Sigmoid colon (tissue), 7 donors: ENCODE results near the gene KCTD19. TPM values are rescaled to one million over a fixed set of nuclear protein-coding genes. Genes with fewer than 3 reads are reported as not detected.
A peak's percentile ranks its signal among the peaks of the same experiment; 100 is the strongest.

ENCODE experiments used
- DNase-seq: peaks from one replicate; pipeline ENCODE4 v3.0.0-alpha.2; 2019
- H3K27ac ChIP-seq, 4 donors: fragments of 200-600 bp; sonication (generic); one replicate each; pipeline ENCODE4 v1.5.1; 2016 to 2019; ENCODE audit warnings: mild to moderate bottlenecking in 1 of 4
- H3K27me3 ChIP-seq, 3 donors: fragments of 200-600 bp; sonication (generic); one replicate each; pipeline ENCODE4 v1.5.1; 2019; ENCODE audit warnings: mild to moderate bottlenecking in 1 of 3
- H3K36me3 ChIP-seq, 4 donors: fragments of 200-600 bp; sonication (generic); one replicate each; pipeline ENCODE4 v1.5.1; 2016 to 2019
- H3K4me1 ChIP-seq, 4 donors: fragments of 200-600 bp; sonication (generic); one replicate each; pipeline ENCODE4 v1.5.1; 2017 to 2019
- H3K4me3 ChIP-seq, 4 donors: fragments of 200-600 bp; sonication (generic); one replicate each; pipeline ENCODE4 v1.5.1; 2017 to 2019; ENCODE audit warnings: mild to moderate bottlenecking in 2 of 4, moderate library complexity in 1 of 4
- H3K9me3 ChIP-seq, 4 donors: fragments of 200-600 bp in 3 of 4; sonication (generic) in 3 of 4; one replicate each; pipeline versions ENCODE4 v1.5.1 to v1.6.1; 2013 to 2019
- CTCF ChIP-seq, 4 experiments: fragments of 450-650 bp in 3 of 4; fragments of 200-600 bp in 1 of 4; IDR thresholded peaks; one replicate each; pipeline ENCODE4 v1.5.1; 2016 to 2019; ENCODE audit warnings: antibody characterized with exemption in 4 of 4, mild to moderate bottlenecking in 3 of 4, moderate library complexity in 2 of 4
- EP300 ChIP-seq, 4 donors: sonication (generic); formaldehyde crosslinking; IDR thresholded peaks; one replicate each; pipeline ENCODE4 v1.6.1; 2017; ENCODE audit warnings: antibody characterized with exemption in 4 of 4
- POLR2A ChIP-seq, 2 donors: fragments of 450-650 bp; IDR thresholded peaks; one replicate each; pipeline ENCODE4 v1.6.1; 2016; ENCODE audit warnings: antibody characterized with exemption in 2 of 2, mild to moderate bottlenecking in 2 of 2, moderate library complexity in 2 of 2
- POLR2AphosphoS5 ChIP-seq, 4 donors: sonication (generic); formaldehyde crosslinking; IDR thresholded peaks; one replicate each; pipeline ENCODE4 v1.6.1; 2017; ENCODE audit warnings: antibody characterized with exemption in 4 of 4
- WGBS, 2 donors: extraction: QIAGEN DNeasy Blood & Tissue Kit; methylation state at CpG; one replicate each; pipeline ENCODE4 v1.1.7; 2013; 5-methylcytosine and 5-hydroxymethylcytosine counted together
- intact Hi-C: fragments of 100-400 bp; cut with DNase I; formaldehyde crosslinking; loops from one replicate; pipeline ENCODE4 v1.15.1; 2023
- polyA plus RNA-seq, 3 donors: library from polyadenylated mRNA; stranded (reverse); fragments of 200-250 nt; gene quantifications; one replicate each; pipeline ENCODE4 v1.2.3, GENCODE V29; 2013
- total RNA-seq, 4 donors: library from RNA; depleted of rRNA; stranded (reverse); fragments of >200 nt; gene quantifications; one replicate each; pipeline ENCODE4 v1.1.0, GENCODE V29; 2016
- donor health status: healthy with polysubstance abuse.
- donor health status: Bipolar disorder and iron deficiency.
- donor health status: healthy.

KCTD19 gene
- total and polyA plus RNA-seq, 7 donors, result under 0.01 to 0.04 TPM; not detected in 5

- Histone ChIP-seq H3K27ac (no peak overlapping the region), H3K4me1 (no peaks in the 10 kb centered on the region), H3K27me3 (peaks cover 0 to 10% (median 0%) of the 10 kb centered on the region in 3 donors), H3K9me3 (no peaks in the 10 kb centered on the region), H3K4me3 (no peak overlapping the region), H3K36me3 (no peaks in the 10 kb centered on the region)
- 86 to 89% methylated on average over 9 of the region's 9 CpGs for WGBS, 2 donors
- no peak for TF ChIP-seq EP300 (IDR thresholded peaks at IDR 0.05)
- no peak for TF ChIP-seq POLR2A (IDR thresholded peaks at IDR 0.05)
- peak; percentile 40 for DNase-seq
- intact Hi-C loops, result no loop called here
Measured at GRCh38 chr16:67264277-67264676, 62.3 kb downstream of the KCTD19 start.

DNA sequence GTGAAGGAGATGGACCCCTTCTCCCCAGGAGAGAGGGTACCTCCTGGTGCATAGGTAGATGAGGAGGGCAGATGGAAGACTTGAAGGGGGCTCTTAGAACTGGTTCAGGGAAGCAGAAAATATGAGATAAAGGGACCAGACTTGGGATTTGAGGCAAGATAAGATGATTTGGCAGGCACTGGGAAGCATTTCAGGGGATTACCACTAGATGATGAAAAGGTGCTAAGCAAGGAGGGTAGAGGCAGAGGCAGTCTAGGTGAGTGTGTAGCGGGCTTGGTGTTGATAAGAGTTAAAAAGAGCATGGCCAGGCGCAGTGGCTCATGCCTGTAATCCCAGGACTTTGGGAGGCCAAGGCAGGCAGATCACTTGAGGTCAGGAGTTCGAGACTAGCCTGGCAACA is 63.3 kb downstream of the KCTD19 start:
- no peak for DNase-seq
- Histone ChIP-seq H3K27me3 (peaks cover 0 to 5% (median 0%) of the 10 kb centered on the region in 3 donors), H3K27ac (no peak overlapping the region), H3K4me1 (no peaks in the 10 kb centered on the region), H3K9me3 (no peaks in the 10 kb centered on the region), H3K36me3 (no peaks in the 10 kb centered on the region), H3K4me3 (no peak overlapping the region)
- TF ChIP-seq CTCF (IDR thresholded peaks at IDR 0.05) (no peak), POLR2A (IDR thresholded peaks at IDR 0.05) (no peak), POLR2AphosphoS5 (IDR thresholded peaks at IDR 0.05) (no peak), EP300 (IDR thresholded peaks at IDR 0.05) (no peak)
- 91 to 94% methylated on average over 3 of the region's 3 CpGs for WGBS, 2 donors
- intact Hi-C loops, result no loop called here

GRCh38 chr16:67260426-67261063 is 66.0 kb downstream of the KCTD19 start:
- no peak overlapping the region for H3K4me3 ChIP-seq
- TF ChIP-seq POLR2AphosphoS5 (IDR thresholded peaks at IDR 0.05), result no peak
- TF ChIP-seq POLR2A (IDR thresholded peaks at IDR 0.05), result no peak
- no peak for TF ChIP-seq EP300 (IDR thresholded peaks at IDR 0.05)
- no peak for TF ChIP-seq CTCF (IDR thresholded peaks at IDR 0.05)
- no peaks in the 10 kb centered on the region for H3K36me3 ChIP-seq
- no peak overlapping the region for H3K27ac ChIP-seq
- peak; percentile 55 for DNase-seq
- H3K27me3 ChIP-seq, result peaks cover 0 to 3% (median 0%) of the 10 kb centered on the region in 3 donors
- no peaks in the 10 kb centered on the region for H3K9me3 ChIP-seq
- intact Hi-C loops, result no loop called here
- 64 to 75% methylated on average over 4 of the region's 4 CpGs for WGBS, 2 donors
- H3K4me1 ChIP-seq, result no peaks in the 10 kb centered on the region

DNA sequence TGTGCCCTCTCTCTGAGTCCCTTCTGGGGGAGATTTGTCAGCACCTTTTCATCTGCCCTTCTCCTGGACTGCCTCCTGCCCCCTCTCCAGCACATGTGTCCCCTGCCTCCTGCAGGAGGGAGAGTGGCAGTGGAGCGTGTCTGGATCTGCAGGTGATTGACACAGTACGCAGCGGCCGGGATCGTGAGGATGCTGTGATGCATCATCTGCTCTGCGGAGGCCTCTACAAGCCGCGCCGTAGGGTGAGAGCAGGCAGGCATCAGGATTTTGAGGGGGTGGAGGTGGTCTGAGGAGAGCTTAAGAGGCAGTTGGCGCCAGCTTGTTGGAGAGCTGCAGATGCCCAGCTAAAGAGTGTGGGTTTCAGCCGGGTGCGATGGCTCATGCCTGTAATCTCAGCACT is 66.8 kb downstream of the KCTD19 start:
- WGBS, 2 donors, result 94 to 95% methylated on average over 12 of the region's 12 CpGs
- H3K36me3 ChIP-seq, result no peaks in the 10 kb centered on the region
- no peak overlapping the region for H3K4me3 ChIP-seq
- H3K27me3 ChIP-seq, result peaks cover 0 to 4% (median 2%) of the 10 kb centered on the region in 3 donors
- no peak overlapping the region for H3K27ac ChIP-seq
- no peaks in the 10 kb centered on the region for H3K4me1 ChIP-seq
- intact Hi-C loops, result no loop called here
- peak; percentile 58 for DNase-seq
- no peak for TF ChIP-seq CTCF (IDR thresholded peaks at IDR 0.05)
- TF ChIP-seq POLR2A (IDR thresholded peaks at IDR 0.05), result no peak
- no peaks in the 10 kb centered on the region for H3K9me3 ChIP-seq

- TF ChIP-seq POLR2A (IDR thresholded peaks at IDR 0.05) (no peak), EP300 (IDR thresholded peaks at IDR 0.05) (no peak), CTCF (IDR thresholded peaks at IDR 0.05) (no peak), POLR2AphosphoS5 (IDR thresholded peaks at IDR 0.05) (no peak)
- Histone ChIP-seq H3K4me1 (no peaks in the 10 kb centered on the region), H3K27me3 (peaks cover 5 to 16% (median 9%) of the 10 kb centered on the region in 3 donors), H3K4me3 (no peak overlapping the region), H3K9me3 (no peaks in the 10 kb centered on the region), H3K36me3 (no peaks in the 10 kb centered on the region), H3K27ac (no peak overlapping the region)
- intact Hi-C loops, result no loop called here
- DNase-seq, result peak; percentile 55
- WGBS, 2 donors, result 89 to 91% methylated on average over 11 of the region's 11 CpGs
Measured at GRCh38 chr16:67258161-67258835, 68.2 kb downstream of the KCTD19 start.
